HUES48 (cell line): ENCODE results near the gene RNF223.

Experiments used
- H3K27ac ChIP-seq: one replicate; pipeline ENCODE4 v1.7.0; 2013; ENCODE audit warnings: low read depth, low read length, inconsistent platforms
- H3K27me3 ChIP-seq: 2 replicates; pipeline ENCODE4 v1.6.1; 2013; ENCODE audit warnings: mild to moderate bottlenecking, low read length; ENCODE audit not compliant: control insufficient read depth, insufficient read depth
- H3K36me3 ChIP-seq: 2 replicates; pipeline ENCODE4 v1.6.1; 2013; ENCODE audit warnings: low read length; ENCODE audit not compliant: control insufficient read depth, insufficient read depth
- H3K4me1 ChIP-seq: 2 replicates; pipeline ENCODE4 v1.6.1; 2013; ENCODE audit warnings: mild to moderate bottlenecking, low read length; ENCODE audit not compliant: control insufficient read depth, insufficient read depth
- H3K4me3 ChIP-seq: 2 replicates; pipeline ENCODE4 v1.5.1; 2013; ENCODE audit warnings: mild to moderate bottlenecking, low read depth, low read length
- H3K9ac ChIP-seq: 2 replicates; pipeline ENCODE4 v1.6.1; 2013; ENCODE audit warnings: mild to moderate bottlenecking, low read depth, low read length, moderate library complexity
- H3K9me3 ChIP-seq: 2 replicates; pipeline ENCODE4 v1.6.1; 2013; ENCODE audit warnings: low read length; ENCODE audit not compliant: control insufficient read depth, insufficient read depth

The RNF223 gene

DNA sequence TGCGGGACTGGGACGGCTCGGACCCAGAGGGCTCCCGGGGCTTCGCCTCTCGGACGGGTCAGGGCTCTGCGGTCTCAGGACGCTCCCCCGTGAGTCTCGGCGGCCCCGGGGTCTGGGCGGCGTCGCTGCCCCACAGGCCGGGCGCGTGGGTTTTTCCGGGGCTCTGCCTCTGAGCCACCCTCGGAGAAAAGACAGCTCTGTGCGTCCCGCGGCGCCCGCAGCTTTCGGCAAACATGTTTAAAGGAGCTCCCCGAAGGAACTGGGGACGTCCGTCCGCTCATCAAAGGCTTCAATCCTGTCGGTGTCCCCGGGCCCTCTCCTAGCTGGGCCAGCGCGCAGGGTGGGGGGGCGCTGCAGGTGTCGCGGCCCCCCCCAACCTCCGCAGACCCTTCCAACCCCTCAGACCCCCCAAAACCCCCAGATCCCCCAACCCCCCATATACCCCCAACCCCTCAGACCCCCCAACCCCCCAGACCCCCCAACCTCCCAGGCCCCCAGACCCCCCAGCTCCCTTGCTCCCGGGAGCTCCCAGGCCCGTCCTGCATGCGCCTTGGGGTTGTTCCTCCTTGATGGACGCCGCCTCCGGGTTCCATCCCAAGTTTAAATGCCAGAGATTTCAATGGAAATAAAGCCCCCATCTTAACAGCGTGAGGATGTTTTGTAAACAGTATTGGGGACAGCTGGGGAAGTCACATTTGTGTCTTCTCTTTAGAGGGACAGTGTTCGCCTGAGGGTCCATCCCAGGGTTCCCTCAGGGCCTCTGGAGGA is 42.8 kb upstream of the RNF223 start:
- H3K9ac ChIP-seq: no peak overlapping the region
- H3K4me1 ChIP-seq: no peaks in the 10 kb centered on the region
- peak overlapping the region; percentile 68 for H3K4me3 ChIP-seq
- H3K27me3 ChIP-seq: peaks cover 17% of the 10 kb centered on the region
- no peak overlapping the region for H3K27ac ChIP-seq
- H3K36me3 ChIP-seq: no peaks in the 10 kb centered on the region
- H3K9me3 ChIP-seq: no peaks in the 10 kb centered on the region

DNA sequence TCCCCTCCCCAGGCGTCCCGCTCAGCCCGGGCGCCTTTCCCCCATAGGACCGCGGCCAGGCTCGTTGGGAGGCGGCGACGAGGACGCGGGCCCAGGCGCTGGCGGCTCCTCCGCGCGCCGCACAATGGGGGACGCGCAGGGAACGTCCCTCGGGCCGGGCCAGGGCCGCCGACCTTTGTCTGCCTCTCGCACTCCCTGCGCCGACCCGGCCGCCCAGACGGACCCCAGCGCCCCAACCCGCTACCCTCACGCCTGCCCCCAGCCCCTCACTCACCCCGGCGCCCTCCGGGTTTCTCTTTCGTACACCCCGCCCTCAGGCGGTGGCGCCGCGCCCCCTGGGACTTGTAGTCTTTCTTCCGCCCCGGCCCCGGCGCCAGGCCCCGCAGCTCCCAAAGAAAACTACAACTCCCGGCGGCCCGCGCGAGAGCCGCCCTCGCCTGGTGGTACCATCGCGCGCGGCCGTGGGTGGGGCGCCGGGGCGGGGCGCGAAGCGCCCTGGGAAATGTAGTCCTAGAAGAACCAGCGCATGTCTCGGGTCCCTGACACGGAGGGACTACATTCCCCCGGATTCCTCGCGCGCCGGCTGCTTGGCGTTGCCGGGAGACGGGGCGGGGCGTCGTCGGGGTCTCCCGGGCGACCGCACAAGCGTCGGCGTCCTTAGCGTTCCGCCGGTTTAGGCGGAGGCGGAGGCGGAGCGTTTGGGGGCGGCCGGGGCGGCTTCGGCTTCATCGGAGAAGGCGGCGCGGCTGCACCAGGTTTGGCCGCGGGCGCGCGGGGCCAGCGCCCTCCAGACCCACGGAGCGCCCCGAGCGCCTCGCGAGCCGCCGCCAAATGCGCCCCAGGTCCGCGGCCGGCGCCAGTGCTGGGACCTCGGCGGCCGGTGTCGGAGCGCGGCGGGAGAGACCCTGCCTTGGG is 41.9 kb upstream of the RNF223 start, which contains the start of gene C1orf159:
TSS of gene C1orf159 (minus strand) at position 304 of the 915 bp plus-strand sequence. CDS start 24,546 bp downstream, outside the sequence.
- Histone ChIP-seq H3K4me1 (no peaks in the 10 kb centered on the region), H3K9ac (no peak within 1 kb of the TSS), H3K9me3 (no peaks in the 10 kb centered on the region), H3K36me3 (no peaks in the 10 kb centered on the region), H3K27me3 (peaks cover 17% of the 10 kb centered on the region), H3K4me3 (peak within 1 kb of the TSS; percentile 76), H3K27ac (no peak within 1 kb of the TSS)

DNA sequence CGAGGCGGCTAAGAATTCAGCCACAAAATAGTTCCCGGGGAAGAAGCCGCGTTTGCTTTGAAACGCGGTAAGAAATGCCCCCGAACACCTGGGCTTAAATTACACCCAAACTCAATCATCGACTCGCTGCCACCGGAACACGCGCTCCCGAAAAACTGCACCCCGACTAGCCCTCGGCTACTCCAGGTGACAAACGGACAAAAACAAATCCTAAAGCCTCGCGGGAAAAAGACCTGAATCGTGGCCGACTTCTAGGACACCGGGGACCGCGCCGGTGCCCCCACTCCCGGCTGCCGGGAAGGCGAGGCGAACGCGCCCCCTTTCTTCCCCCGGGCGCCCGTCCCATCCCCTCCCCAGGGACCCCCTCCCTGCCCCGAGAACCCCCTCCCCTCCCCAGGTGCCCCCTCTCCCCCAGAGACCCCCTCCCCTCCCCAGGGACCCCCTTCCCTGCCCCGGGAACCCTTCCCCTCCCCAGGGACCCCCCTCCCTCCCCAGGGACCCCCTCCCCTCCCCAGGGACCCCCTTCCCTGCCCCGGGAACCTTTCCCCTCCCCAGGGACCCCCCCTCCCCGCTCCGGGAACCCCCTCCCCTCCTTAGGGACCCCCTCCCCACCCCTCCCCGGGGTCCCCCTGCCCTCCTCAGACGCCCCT is 41.2 kb upstream of the RNF223 start:
- Histone ChIP-seq H3K36me3 (no peaks in the 10 kb centered on the region), H3K27ac (no peak overlapping the region), H3K9me3 (no peaks in the 10 kb centered on the region), H3K4me3 (peak overlapping the region; percentile 76), H3K4me1 (no peaks in the 10 kb centered on the region), H3K9ac (no peak overlapping the region), H3K27me3 (peaks cover 17% of the 10 kb centered on the region)

DNA sequence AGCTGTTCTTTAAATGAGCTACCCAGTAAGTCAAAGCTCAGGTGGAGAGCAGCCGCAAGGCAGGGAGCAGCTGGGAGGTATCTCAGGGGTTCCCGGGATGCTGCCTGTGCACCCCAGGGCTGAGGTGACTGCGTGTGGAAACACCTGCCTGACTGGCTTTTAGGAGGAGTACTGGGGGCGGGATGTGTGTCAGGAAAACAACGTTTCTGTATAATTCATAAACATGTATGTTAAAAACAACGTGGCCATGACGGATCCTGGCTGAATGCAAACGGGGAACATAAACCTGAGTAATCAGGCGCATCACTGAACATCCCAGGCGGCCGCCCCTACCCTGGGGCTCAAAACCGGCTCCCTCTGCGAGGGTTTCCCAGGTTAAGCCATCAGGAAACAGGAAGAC is 40.3 kb upstream of the RNF223 start:
- Histone ChIP-seq H3K36me3 (no peaks in the 10 kb centered on the region), H3K27ac (no peak overlapping the region), H3K4me1 (no peaks in the 10 kb centered on the region), H3K27me3 (peaks cover 17% of the 10 kb centered on the region), H3K9me3 (no peaks in the 10 kb centered on the region), H3K4me3 (no peak overlapping the region), H3K9ac (no peak overlapping the region)

DNA sequence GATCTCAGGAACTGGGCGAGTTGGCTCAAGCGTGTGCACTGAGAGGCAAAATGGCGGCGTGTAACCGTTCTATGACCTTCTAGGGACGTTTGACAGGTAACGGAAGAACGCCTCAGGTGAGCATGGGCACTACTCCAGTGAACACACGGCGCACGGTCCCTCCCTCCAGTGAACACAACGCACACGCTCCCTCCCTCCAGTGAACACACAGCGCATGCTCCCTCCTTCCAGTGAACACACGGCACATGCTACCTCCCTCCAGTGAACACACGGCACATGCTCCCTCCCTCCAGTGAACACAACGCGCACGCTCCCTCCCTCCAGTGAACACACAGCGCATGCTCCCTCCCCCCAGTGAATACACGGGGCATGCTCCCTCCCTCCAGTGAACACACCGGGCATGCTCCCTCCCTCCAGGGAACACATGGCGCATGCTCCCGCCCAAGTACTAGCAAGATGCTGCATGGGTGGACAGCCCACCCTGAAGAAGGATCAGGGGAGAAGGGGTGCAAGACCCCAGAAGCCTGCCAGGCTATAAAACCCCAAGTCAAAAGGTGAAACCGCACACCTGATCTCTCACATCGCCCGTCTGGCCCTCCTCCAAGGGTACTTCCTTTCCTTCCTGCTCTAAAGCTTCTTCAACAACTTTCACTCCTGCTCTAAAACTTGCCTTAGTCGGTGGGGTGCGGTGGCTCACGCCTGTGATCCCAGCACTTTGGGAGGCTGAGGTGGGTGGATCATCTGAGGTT is 38.3 kb upstream of the RNF223 start:
- H3K9me3 ChIP-seq: no peaks in the 10 kb centered on the region
- H3K4me3 ChIP-seq: no peak overlapping the region
- no peak overlapping the region for H3K27ac ChIP-seq
- H3K36me3 ChIP-seq: no peaks in the 10 kb centered on the region
- no peak overlapping the region for H3K9ac ChIP-seq
- no peaks in the 10 kb centered on the region for H3K4me1 ChIP-seq
- H3K27me3 ChIP-seq: peaks cover 4% of the 10 kb centered on the region

DNA sequence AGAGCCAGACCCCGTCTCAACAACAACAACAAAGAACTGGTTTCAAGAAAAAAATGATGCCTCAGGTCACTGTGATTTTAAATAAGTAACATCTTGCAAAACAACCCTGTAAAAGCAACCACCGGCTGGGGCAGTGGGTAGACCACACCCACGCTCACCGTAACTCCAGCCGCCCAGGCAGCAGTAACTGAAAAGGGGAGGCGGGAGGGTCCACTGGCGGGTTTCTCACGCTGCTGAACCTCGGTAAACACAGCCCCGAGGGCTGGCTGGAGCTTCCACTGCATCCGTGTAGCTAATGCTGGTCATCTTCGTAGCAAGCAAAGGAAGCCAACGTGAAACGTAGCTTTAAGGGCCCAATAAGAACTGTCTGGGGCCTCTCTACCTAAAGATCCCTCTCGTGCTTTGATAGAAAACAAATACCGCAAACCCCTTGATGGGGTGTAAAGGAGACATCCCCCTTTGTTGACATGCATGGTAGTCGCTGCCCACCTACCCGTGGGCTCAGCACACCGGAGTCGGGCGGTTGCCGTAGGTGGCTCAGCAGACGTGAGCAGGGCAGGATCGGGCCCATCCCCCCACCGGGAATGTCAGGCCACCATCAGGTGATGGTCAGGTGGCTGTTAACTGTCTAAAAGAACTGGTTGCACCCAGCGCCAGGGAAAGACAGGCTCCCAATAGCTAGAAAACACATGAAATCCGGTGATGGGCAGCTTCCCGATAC is 37.6 kb upstream of the RNF223 start:
- H3K4me1 ChIP-seq: no peaks in the 10 kb centered on the region
- H3K27me3 ChIP-seq: no peaks in the 10 kb centered on the region
- no peaks in the 10 kb centered on the region; the same call in 1 of the 2 replicates for H3K9me3 ChIP-seq
- no peak overlapping the region for H3K9ac ChIP-seq
- no peak overlapping the region for H3K4me3 ChIP-seq
- no peaks in the 10 kb centered on the region for H3K36me3 ChIP-seq
- no peak overlapping the region for H3K27ac ChIP-seq

DNA sequence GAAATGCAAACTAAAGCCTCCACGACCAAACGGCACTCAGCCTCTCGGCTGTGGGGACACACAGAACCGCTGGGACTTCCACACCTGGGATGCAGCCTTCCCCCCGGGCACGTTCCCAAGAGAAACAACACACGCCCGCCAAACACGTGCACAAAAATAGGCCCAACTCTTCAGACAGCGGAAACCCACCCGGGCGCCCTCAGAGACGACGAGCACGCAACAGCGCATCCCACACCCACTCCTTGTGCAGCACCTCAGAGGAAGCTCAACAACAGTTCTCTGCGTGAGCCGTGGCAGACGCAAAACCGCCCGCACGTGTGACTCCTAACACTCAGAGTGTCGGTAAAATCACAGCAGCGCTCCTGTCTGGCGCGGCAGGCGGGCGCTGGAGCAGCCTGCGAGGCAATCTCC is 36.5 kb upstream of the RNF223 start:
- no peak overlapping the region for H3K9ac ChIP-seq
- peaks cover 6% of the 10 kb centered on the region; the same call in 1 of the 2 replicates for H3K9me3 ChIP-seq

DNA sequence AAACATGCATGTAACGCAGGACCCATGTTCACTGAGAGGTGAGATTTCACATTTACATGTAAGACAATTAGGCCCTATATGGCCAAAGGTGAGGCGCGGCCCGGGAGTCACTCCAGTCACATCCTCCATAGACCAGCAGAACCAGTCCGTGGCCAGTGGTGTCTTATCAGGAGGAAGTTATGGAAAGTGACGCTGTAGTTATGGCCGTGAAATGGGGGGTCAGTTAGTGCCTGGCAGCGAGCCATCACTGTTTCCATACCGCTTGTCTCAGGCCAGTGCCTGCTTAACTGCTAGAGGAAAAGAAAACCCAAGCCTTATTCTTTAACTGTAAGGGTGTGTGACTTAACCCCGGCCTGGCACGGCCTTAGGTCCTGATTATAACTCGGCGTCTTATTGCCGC is 35.6 kb upstream of the RNF223 start:
- Histone ChIP-seq H3K27ac (no peak overlapping the region), H3K9me3 (peaks cover 6% of the 10 kb centered on the region; the same call in 1 of the 2 replicates), H3K4me3 (no peak overlapping the region)

More for the DNA sequence above, 36.5 kb upstream of the RNF223 start:
- Histone ChIP-seq H3K4me1 (no peaks in the 10 kb centered on the region), H3K27me3 (no peaks in the 10 kb centered on the region), H3K27ac (no peak overlapping the region), H3K4me3 (no peak overlapping the region), H3K36me3 (no peaks in the 10 kb centered on the region)

DNA sequence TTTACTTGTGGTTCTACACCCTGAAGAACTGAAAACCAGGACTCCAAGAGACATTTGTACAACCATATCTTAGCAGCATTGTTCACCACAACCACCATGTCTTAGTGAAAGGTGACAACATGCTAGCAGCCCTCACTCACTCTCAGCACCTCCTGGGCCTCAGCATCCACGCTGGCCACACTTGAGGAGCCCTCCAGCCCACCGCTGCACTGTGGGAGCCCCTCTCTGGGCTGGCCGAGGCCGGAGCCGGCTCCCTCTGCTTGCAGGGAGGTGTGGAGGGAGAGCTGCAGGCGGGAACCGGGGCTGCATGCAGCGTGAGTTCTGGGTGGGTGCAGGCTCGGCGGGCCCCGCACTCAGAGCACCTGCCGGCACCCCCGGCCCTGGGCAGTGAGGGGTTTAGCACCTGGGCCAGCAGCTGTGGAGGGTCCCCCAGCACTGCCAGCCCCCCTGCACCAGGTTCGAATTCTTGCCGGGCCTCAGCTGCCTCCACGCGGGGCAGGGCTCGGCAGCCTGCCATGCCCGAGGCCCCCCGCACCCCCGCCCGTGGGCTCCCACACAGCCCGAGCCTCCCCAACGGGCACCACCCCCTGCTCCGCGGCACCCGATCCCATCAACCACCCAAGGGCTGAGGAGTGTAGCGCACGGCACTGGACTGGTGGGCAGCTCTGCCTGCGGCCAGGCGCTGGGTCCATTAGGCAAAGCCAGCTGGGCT is 32.6 kb upstream of the RNF223 start:
- peaks cover 6% of the 10 kb centered on the region; the same call in 1 of the 2 replicates for H3K9me3 ChIP-seq
- H3K4me1 ChIP-seq: no peaks in the 10 kb centered on the region
- H3K4me3 ChIP-seq: no peak overlapping the region
- H3K9ac ChIP-seq: no peak overlapping the region
- no peaks in the 10 kb centered on the region for H3K27me3 ChIP-seq
- peaks cover 6% of the 10 kb centered on the region; the same call in 1 of the 2 replicates for H3K36me3 ChIP-seq
- H3K27ac ChIP-seq: no peak overlapping the region

More for the DNA sequence above, 35.6 kb upstream of the RNF223 start:
- Histone ChIP-seq H3K4me1 (no peaks in the 10 kb centered on the region), H3K9ac (no peak overlapping the region), H3K27me3 (no peaks in the 10 kb centered on the region), H3K36me3 (peaks cover under 1% of the 10 kb centered on the region; the same call in 1 of the 2 replicates)
